HEK293T (cell line): ENCODE measurements around the gene RAD51B.

Source experiments
- ARNT ChIP-seq: fragments of 450-650 bp; IDR thresholded peaks from 2 replicates; pipeline ENCODE4 v1.6.1; 2017; ENCODE audit warnings: mild to moderate bottlenecking
- FOXA1 ChIP-seq: fragments of 450-650 bp; IDR thresholded peaks from 2 replicates; pipeline ENCODE4 v1.6.1; 2016; ENCODE audit warnings: mild to moderate bottlenecking
- FOXM1 ChIP-seq: fragments of 450-650 bp; IDR thresholded peaks from 2 replicates; pipeline ENCODE4 v1.6.1; 2017; ENCODE audit warnings: mild to moderate bottlenecking, borderline replicate concordance
- HDGF ChIP-seq: fragments of 450-650 bp; IDR thresholded peaks from 2 replicates; pipeline ENCODE4 v1.6.1; 2017; ENCODE audit warnings: antibody characterized with exemption, borderline replicate concordance
- NFRKB ChIP-seq: fragments of 450-650 bp; IDR thresholded peaks from 2 replicates; pipeline ENCODE4 v1.6.1; 2016; ENCODE audit warnings: mild to moderate bottlenecking, moderate library complexity
- PKNOX1 ChIP-seq: fragments of 450-650 bp; IDR thresholded peaks from 2 replicates; pipeline ENCODE4 v1.6.1; 2016
- SP1 ChIP-seq: fragments of 450-650 bp; IDR thresholded peaks from 2 replicates; pipeline ENCODE4 v1.6.1; 2017
- SUZ12 ChIP-seq: fragments of 450-650 bp; IDR thresholded peaks from 2 replicates; pipeline ENCODE4 v1.6.1; 2016; ENCODE audit warnings: mild to moderate bottlenecking

GRCh38 chr14:68440820-68441219 lies 621.2 kb downstream of the RAD51B start:
- TF ChIP-seq FOXM1 (no peak), FOXA1 (no peak), NFRKB (no peak), SUZ12 (no peak), SP1 (no peak), ARNT (no peak), PKNOX1 (no peak), HDGF (no peak)
